ENCODE measurements around the gene CNIH2. TPM values are rescaled to one million over a fixed set of nuclear protein-coding genes. Genes with fewer than 3 reads are reported as not detected.
"Not testable (repeated sequence)": the region's sequence is repeated elsewhere in the genome, so short reads cannot be mapped to it uniquely, and the experiment has no call there.

The CNIH2 gene
- total RNA-seq, 1 experiment from 2014 or later: 1.3 TPM

DNA sequence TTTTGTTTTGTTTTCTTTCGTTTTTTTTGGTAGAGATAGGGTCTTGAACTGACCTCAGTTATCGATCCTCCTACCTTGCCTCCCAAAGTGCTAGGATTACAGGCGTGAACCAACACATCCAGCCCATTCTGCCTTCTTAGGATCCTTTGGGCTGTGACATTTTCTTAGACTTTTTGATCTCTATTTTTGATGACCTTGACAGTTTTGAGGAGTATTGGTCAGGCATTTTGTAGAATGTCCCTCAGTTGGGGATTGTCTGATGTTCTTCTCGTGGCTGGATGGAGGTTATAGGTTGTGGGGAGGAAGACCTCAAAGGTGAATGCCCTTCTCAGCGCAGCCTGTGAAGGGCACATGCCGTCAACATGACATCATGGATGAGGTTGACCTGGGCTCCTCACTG is 29.1 kb upstream of the CNIH2 start:
- H3K4me3 ChIP-seq (replicated peaks in 1 of 2; ENCODE audit: low read depth in 1 of 2, low read length in 2 of 2): no peak overlapping the region
- BruUV-seq (replicated peaks): no TSS peak
- H3K27ac ChIP-seq (ENCODE audit: low read depth, low read length): no peak overlapping the region
- DNase-seq (ENCODE audit: low read depth, low spot score) (no peak), ATAC-seq (no peak)
- H3K9me3 ChIP-seq (ENCODE audit: control insufficient read depth in 1 of 2, insufficient read depth in 1 of 2, low read depth in 1 of 2, low read length in 2 of 2): no peaks in the 10 kb centered on the region
- CTCF ChIA-PET: no interaction called here
- H3K9me2 ChIP-seq (ENCODE audit: insufficient read depth): no peaks in the 10 kb centered on the region
- H3K4me2 ChIP-seq (ENCODE audit: low read length): no peak overlapping the region
- H3K36me3 ChIP-seq (ENCODE audit: control insufficient read depth in 1 of 2, insufficient read depth in 2 of 2, low read length in 2 of 2): no peaks in the 10 kb centered on the region
- POLR2A ChIA-PET: no interaction called here
- no peaks in the 10 kb centered on the region for H4K20me1 ChIP-seq (ENCODE audit: insufficient read depth)
- no peaks in the 10 kb centered on the region for H3K4me1 ChIP-seq (ENCODE audit: control insufficient read depth in 1 of 2, insufficient read depth in 2 of 2, low read length in 2 of 2)
- no peak overlapping the region for H3K9ac ChIP-seq (ENCODE audit: low read length)
- no peaks in the 10 kb centered on the region for H3K79me2 ChIP-seq (ENCODE audit: insufficient read depth, low read length)
- intact Hi-C loops (cut with micrococcal nuclease): no loop called here
- TF ChIP-seq RAD21 (IDR thresholded peaks at IDR 0.05; ENCODE audit: low read depth): no peak
- TF ChIP-seq, protein P1, sequence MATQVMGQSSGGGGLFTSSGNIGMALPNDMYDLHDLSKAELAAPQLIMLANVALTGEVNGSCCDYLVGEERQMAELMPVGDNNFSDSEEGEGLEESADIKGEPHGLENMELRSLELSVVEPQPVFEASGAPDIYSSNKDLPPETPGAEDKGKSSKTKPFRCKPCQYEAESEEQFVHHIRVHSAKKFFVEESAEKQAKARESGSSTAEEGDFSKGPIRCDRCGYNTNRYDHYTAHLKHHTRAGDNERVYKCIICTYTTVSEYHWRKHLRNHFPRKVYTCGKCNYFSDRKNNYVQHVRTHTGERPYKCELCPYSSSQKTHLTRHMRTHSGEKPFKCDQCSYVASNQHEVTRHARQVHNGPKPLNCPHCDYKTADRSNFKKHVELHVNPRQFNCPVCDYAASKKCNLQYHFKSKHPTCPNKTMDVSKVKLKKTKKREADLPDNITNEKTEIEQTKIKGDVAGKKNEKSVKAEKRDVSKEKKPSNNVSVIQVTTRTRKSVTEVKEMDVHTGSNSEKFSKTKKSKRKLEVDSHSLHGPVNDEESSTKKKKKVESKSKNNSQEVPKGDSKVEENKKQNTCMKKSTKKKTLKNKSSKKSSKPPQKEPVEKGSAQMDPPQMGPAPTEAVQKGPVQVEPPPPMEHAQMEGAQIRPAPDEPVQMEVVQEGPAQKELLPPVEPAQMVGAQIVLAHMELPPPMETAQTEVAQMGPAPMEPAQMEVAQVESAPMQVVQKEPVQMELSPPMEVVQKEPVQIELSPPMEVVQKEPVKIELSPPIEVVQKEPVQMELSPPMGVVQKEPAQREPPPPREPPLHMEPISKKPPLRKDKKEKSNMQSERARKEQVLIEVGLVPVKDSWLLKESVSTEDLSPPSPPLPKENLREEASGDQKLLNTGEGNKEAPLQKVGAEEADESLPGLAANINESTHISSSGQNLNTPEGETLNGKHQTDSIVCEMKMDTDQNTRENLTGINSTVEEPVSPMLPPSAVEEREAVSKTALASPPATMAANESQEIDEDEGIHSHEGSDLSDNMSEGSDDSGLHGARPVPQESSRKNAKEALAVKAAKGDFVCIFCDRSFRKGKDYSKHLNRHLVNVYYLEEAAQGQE (IDR thresholded peaks at IDR 0.05; ENCODE audit: low read depth): no peak
- no peaks in the 10 kb centered on the region for H3K27me3 ChIP-seq (ENCODE audit: insufficient read depth, low read length)
- RAD21 ChIA-PET (ENCODE audit: low non-redundant PET in 1 of 2, low total read pairs in 2 of 2, uncharacterized antibody in 2 of 2, unreplicated experiment in 2 of 2): no interaction called here
- H2AFZ ChIP-seq (ENCODE audit: low read depth, low read length, poor library complexity, severe bottlenecking): no peak overlapping the region

DNA sequence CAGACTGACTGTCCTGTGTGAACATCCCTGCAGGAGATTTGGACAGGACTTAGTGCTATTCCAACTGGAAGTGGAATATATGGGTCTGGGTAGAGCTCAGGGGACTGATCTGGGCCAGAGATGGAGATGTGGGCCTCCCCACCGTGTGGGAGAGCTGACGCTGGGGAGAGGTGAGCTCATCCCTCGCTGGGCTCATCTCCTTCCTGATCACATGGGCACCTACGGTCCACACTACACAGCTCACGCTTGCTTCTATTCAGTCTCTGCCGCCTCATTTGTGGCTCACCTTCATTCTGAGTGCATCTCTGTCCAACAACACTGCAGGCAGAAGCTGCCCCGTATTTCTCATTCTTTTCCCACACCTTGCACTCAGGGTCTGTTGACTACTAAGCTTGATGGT is 26.2 kb upstream of the CNIH2 start:
- Histone ChIP-seq H3K27me3 (ENCODE audit: insufficient read depth, low read length) (no peaks in the 10 kb centered on the region), H3K9me3 (ENCODE audit: control insufficient read depth in 1 of 2, insufficient read depth in 1 of 2, low read depth in 1 of 2, low read length in 2 of 2) (no peaks in the 10 kb centered on the region), H3K79me2 (ENCODE audit: insufficient read depth, low read length) (no peaks in the 10 kb centered on the region), H3K4me2 (ENCODE audit: low read length) (no peak overlapping the region), H3K36me3 (ENCODE audit: control insufficient read depth in 1 of 2, insufficient read depth in 2 of 2, low read length in 2 of 2) (no peaks in the 10 kb centered on the region), H3K4me1 (ENCODE audit: control insufficient read depth in 1 of 2, insufficient read depth in 2 of 2, low read length in 2 of 2) (peaks cover 3 to 4% of the 10 kb centered on the region in 2 experiments; a peak in 3 of 4 replicates), H3K9me2 (ENCODE audit: insufficient read depth) (no peaks in the 10 kb centered on the region), H3K9ac (ENCODE audit: low read length) (no peak overlapping the region), H4K20me1 (ENCODE audit: insufficient read depth) (no peaks in the 10 kb centered on the region), H3K27ac (ENCODE audit: low read depth, low read length) (no peak overlapping the region), H3K4me3 (replicated peaks in 1 of 2; ENCODE audit: low read depth in 1 of 2, low read length in 2 of 2) (no peak overlapping the region), H2AFZ (ENCODE audit: low read depth, low read length, poor library complexity, severe bottlenecking) (no peak overlapping the region)
- TF ChIP-seq TCF7L2 (IDR thresholded peaks at IDR 0.05; ENCODE audit: borderline replicate concordance, extremely low read depth, insufficient read depth, insufficient read length) (no peak), EZH2phosphoT487 (IDR thresholded peaks at IDR 0.05; ENCODE audit: borderline replicate concordance) (no peak), RAD21 (IDR thresholded peaks at IDR 0.05; ENCODE audit: low read depth) (no peak), ZNF274 (IDR thresholded peaks at IDR 0.05; ENCODE audit: low read depth, low read length) (no peak), CEBPB (IDR thresholded peaks at IDR 0.05; ENCODE audit: low read depth) (no peak)
- ChIA-PET RAD21 (ENCODE audit: low non-redundant PET in 1 of 2, low total read pairs in 2 of 2, uncharacterized antibody in 2 of 2, unreplicated experiment in 2 of 2) (no interaction called here), CTCF (interaction anchor here (1.5 kb wide), 1 partner anchor 29 kb away, joined by 4 read pairs; no protein-coding TSS in a partner anchor), POLR2A (no interaction called here)
- intact Hi-C loops (cut with micrococcal nuclease): no loop called here
- DNase-seq (ENCODE audit: low read depth, low spot score) (no peak), ATAC-seq (no peak)
- BruUV-seq (replicated peaks): no TSS peak

DNA sequence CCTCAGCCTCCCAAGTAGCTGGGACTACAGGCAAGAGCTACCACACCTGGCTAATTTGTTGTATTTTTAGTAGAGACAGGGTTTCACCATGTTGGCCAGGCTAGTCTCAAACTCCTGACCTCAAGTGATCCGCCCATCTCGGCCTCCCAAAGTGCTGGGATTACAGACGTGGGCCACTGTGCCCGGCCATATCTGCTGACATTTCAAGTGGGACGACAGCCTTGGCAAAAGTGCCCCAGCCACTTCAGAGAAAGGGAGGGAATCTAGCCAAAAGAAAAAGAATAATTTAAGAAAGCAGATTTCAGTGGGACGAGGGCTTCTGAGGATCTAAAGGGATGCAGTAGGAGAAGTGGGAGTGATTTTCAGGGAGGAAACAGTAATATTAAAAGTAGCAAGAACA is 24.9 kb upstream of the CNIH2 start:
- H3K4me2 ChIP-seq (ENCODE audit: low read length); CTCF ChIA-PET; H3K9ac ChIP-seq (ENCODE audit: low read length); H3K4me1 ChIP-seq (ENCODE audit: control insufficient read depth in 1 of 2, insufficient read depth in 2 of 2, low read length in 2 of 2); H2AFZ ChIP-seq (ENCODE audit: low read depth, low read length, poor library complexity, severe bottlenecking); H3K4me3 ChIP-seq (replicated peaks in 1 of 2; ENCODE audit: low read depth in 1 of 2, low read length in 2 of 2); H3K79me2 ChIP-seq (ENCODE audit: insufficient read depth, low read length); intact Hi-C loops (cut with micrococcal nuclease); POLR2A ChIA-PET; ATAC-seq; RAD21 ChIA-PET (ENCODE audit: low non-redundant PET in 1 of 2, low total read pairs in 2 of 2, uncharacterized antibody in 2 of 2, unreplicated experiment in 2 of 2); H4K20me1 ChIP-seq (ENCODE audit: insufficient read depth); DNase-seq (ENCODE audit: low read depth, low spot score); H3K27ac ChIP-seq (ENCODE audit: low read depth, low read length); H3K9me2 ChIP-seq (ENCODE audit: insufficient read depth); H3K9me3 ChIP-seq (ENCODE audit: control insufficient read depth in 1 of 2, insufficient read depth in 1 of 2, low read depth in 1 of 2, low read length in 2 of 2); BruUV-seq (replicated peaks); H3K36me3 ChIP-seq (ENCODE audit: control insufficient read depth in 1 of 2, insufficient read depth in 2 of 2, low read length in 2 of 2); H3K27me3 ChIP-seq (ENCODE audit: insufficient read depth, low read length): not testable (repeated sequence)

All from HCT116 (cell line).